Stimulated activated effector memory CD8-positive, alpha-beta T cell treated with anti-CD3 and anti-CD28 coated beads, Interleukin-12 subunit alpha, Interleukin-12 subunit beta, amount 100 ng/mL, for 72 hours (primary cell): ENCODE results near the gene DISC1.
"Not testable (repeated sequence)": the region's sequence is repeated elsewhere in the genome, so short reads cannot be mapped to it uniquely, and the experiment has no call there.

ENCODE experiments used
- ATAC-seq: fragments of 150-1000 bp; cut with Tn5 transposase; 2 replicates; pipeline ENCODE4 v1.10.0; 2021
- DNase-seq, 2 donors: peaks; one replicate each; pipeline ENCODE4 v3.0.0; 2021 to 2022; ENCODE audit warnings: low spot score in 2 of 2
- H3K27ac Mint-ChIP-seq: one replicate; pipeline ENCODE4 v1.8.0; 2022; ENCODE audit warnings: mild to moderate bottlenecking, mixed read lengths
- H3K36me3 Mint-ChIP-seq: one replicate; pipeline ENCODE4 v1.8.0; 2022; ENCODE audit warnings: mild to moderate bottlenecking, mixed read lengths
- H3K4me1 Mint-ChIP-seq: one replicate; pipeline ENCODE4 v1.8.0; 2022; ENCODE audit warnings: mixed read lengths
- H3K4me3 Mint-ChIP-seq: one replicate; pipeline ENCODE4 v1.8.0; 2022; ENCODE audit warnings: mild to moderate bottlenecking, mixed read lengths
- H3K9me3 Mint-ChIP-seq: one replicate; pipeline ENCODE4 v1.8.0; 2022; ENCODE audit warnings: mixed read lengths

Gene DISC1

GRCh38 chr1:231765825-231766224 is 139.2 kb downstream of the DISC1 start:
- H3K36me3 Mint-ChIP-seq, H3K4me3 Mint-ChIP-seq, DNase-seq, H3K9me3 Mint-ChIP-seq, H3K27ac Mint-ChIP-seq, H3K4me1 Mint-ChIP-seq, ATAC-seq: not testable (repeated sequence)

GRCh38 chr1:231767471-231767870 is 140.9 kb downstream of the DISC1 start:
- no peak for ATAC-seq
- Mint-ChIP-seq H3K4me3 (no peak overlapping the region), H3K36me3 (no peaks in the 10 kb centered on the region), H3K9me3 (no peaks in the 10 kb centered on the region), H3K4me1 (no peaks in the 10 kb centered on the region), H3K27ac (no peak overlapping the region)
- DNase-seq, result no peak

GRCh38 chr1:231768416-231768815 is 141.8 kb downstream of the DISC1 start:
- H3K9me3 Mint-ChIP-seq, result no peaks in the 10 kb centered on the region

GRCh38 chr1:231770506-231771175 is 144.1 kb downstream of the DISC1 start:
- H3K9me3 Mint-ChIP-seq, result no peaks in the 10 kb centered on the region
- no peaks in the 10 kb centered on the region for H3K36me3 Mint-ChIP-seq

More at GRCh38 chr1:231768416-231768815, 141.8 kb downstream of the DISC1 start:
- Mint-ChIP-seq H3K4me3 (no peak overlapping the region), H3K4me1 (no peaks in the 10 kb centered on the region), H3K27ac (no peak overlapping the region), H3K36me3 (no peaks in the 10 kb centered on the region)
- ATAC-seq (no peak), DNase-seq (no peak)

DNA sequence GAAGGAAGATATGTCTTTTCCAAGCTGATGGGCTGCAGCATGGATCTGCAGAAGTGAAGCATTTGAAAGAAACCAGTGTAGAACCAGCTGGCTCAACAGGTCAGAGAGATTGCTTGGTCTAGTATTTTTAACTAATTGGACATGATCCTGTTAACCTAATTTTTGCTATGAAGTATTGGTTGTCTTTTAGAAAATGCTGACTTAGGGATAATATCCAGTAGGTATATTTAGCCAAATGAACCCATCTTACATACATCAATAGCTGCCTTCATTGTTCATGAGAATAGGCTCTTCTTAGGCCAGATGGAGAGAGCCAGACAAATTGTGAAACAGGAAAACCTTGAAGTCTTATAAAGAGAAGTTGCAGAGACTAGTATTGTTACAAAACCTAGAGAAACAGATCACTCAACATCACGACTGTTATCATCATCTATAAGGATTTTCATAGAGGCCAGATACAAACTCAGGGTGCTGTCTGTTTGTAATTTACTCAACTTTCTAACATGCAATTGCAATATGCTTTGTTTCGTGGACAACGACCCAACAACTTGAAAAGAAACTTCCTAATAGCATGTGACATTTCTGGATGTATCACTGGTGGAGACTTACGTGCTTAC is 148.2 kb downstream of the DISC1 start:
- Mint-ChIP-seq H3K4me3 (no peak overlapping the region), H3K27ac (no peak overlapping the region)

More at GRCh38 chr1:231770506-231771175, 144.1 kb downstream of the DISC1 start:
- ATAC-seq, result no peak
- H3K4me3 Mint-ChIP-seq, result no peak overlapping the region
- no peak for DNase-seq
- no peak overlapping the region for H3K27ac Mint-ChIP-seq
- no peaks in the 10 kb centered on the region for H3K4me1 Mint-ChIP-seq

DNA sequence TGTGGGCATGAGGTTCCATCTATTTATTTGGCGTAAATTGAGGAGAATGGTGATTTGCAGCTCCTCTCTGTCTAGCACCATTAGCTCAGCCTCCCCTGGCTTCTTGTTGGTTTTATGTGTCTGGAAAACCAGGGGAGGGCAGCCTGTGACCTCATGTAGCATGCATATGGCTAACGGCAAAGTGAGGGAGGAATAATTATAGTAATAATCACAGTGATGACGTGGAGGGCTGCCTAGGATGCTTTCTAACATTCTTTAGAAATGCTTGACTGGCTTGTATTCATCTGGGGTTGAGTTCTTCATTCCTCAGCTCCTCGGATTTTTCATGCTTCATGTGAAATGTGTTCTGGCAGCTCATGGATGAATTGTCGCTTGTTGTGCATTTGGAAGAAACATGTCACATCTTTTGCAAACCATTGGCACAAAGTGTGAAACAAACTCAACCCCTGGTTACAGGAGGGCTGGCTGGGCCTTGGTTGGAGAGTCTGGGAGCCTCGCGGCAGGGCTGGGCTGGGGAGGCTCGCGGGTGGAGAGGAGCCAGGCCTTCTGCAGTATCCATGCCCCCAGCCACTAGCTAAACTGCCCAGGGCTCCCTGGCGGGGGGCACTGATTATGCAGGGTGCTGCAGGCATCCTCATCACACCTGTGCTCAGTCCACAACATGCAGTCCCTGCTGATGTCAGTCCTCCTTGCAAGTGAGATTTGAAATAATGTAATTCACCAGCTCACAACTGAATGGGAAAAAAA is 149.6 kb downstream of the DISC1 start:
- H3K4me3 Mint-ChIP-seq, result no peak overlapping the region
- H3K4me1 Mint-ChIP-seq, result no peaks in the 10 kb centered on the region
- no peaks in the 10 kb centered on the region for H3K36me3 Mint-ChIP-seq
- no peak overlapping the region for H3K27ac Mint-ChIP-seq
- ATAC-seq (no peak), DNase-seq (no peak)
- no peaks in the 10 kb centered on the region for H3K9me3 Mint-ChIP-seq

More for the DNA sequence above, 148.2 kb downstream of the DISC1 start:
- Mint-ChIP-seq H3K9me3 (no peaks in the 10 kb centered on the region), H3K36me3 (no peaks in the 10 kb centered on the region), H3K4me1 (no peaks in the 10 kb centered on the region)
- ATAC-seq (no peak), DNase-seq (no peak)

- H3K4me3 Mint-ChIP-seq, result no peak overlapping the region
- no peaks in the 10 kb centered on the region for H3K36me3 Mint-ChIP-seq
- H3K9me3 Mint-ChIP-seq, result no peaks in the 10 kb centered on the region
- DNase-seq, result no peak
- H3K4me1 Mint-ChIP-seq, result no peaks in the 10 kb centered on the region
- ATAC-seq, result no peak
- H3K27ac Mint-ChIP-seq, result no peak overlapping the region
Observed at GRCh38 chr1:231776757-231777062, 150.1 kb downstream of the DISC1 start.

- no peaks in the 10 kb centered on the region for H3K9me3 Mint-ChIP-seq
Observed at GRCh38 chr1:231778009-231778719, 151.6 kb downstream of the DISC1 start.

DNA sequence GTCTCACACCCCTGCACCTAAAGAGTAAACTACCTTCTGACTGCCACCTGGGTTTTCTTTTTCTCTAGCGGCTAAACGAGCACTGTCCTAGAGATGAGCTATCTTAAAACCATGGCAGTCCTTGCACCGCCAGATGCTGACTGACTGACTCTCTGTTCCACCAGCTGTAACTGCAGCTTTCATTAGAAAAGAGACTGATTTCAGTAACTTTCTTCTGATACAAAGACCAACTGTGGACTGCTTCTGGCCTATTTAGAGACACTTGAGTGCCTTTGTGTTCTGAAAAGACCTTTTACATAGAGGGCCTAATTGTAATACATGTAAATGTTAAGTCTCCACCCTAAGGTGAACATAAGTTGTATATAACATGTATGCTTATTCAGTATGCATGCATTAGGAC is 152.5 kb downstream of the DISC1 start:
- DNase-seq (no peak), ATAC-seq (no peak)
- H3K4me3 Mint-ChIP-seq, result no peak overlapping the region
- no peaks in the 10 kb centered on the region for H3K4me1 Mint-ChIP-seq
- no peaks in the 10 kb centered on the region for H3K36me3 Mint-ChIP-seq
- no peak overlapping the region for H3K27ac Mint-ChIP-seq
- H3K9me3 Mint-ChIP-seq, result no peaks in the 10 kb centered on the region

More at GRCh38 chr1:231778009-231778719, 151.6 kb downstream of the DISC1 start:
- ATAC-seq (no peak), DNase-seq (no peak)
- H3K27ac Mint-ChIP-seq, result no peak overlapping the region
- no peaks in the 10 kb centered on the region for H3K4me1 Mint-ChIP-seq
- H3K4me3 Mint-ChIP-seq, result no peak overlapping the region
- H3K36me3 Mint-ChIP-seq, result no peaks in the 10 kb centered on the region

DNA sequence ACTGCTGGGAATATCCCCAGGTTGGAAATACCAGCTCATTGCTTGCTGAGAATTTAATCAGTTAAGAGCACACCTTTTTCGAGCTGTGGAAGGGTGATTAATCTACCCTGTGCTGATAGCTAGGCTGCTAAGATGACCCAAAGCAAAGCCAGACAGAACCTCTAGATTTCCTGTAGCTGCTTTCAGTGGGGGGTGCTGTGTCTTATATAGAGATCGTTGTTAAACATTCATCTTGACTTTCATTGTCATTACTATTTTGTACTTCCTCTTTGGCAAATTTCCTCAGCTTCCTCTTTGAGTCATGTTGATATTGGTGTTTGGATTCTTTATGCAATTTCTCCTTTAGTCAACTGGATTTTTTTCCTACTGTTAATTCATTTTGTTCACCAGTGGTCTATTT is 155.3 kb downstream of the DISC1 start:
- H3K4me3 Mint-ChIP-seq, result no peak overlapping the region
- no peaks in the 10 kb centered on the region for H3K4me1 Mint-ChIP-seq

DNA sequence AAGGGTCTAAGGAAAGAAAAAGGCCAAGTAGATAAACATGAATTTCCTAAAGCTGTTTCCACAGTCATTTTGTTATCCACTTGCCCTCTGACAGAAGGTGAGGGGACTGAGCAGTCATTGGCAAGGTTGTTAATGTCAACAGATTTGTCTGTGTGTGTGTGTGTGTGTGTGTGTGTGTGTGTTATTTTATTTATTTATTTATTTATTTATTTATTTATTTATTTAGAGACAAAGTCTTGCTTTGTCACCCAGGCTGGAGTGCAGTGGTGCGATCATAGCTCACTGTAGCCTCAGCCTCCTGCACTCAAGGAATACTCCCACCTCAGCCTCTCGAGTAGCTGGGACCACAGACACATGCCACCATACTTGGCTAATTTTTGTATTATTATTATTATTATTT is 158.5 kb downstream of the DISC1 start:
- H3K27ac Mint-ChIP-seq, H3K4me1 Mint-ChIP-seq, H3K9me3 Mint-ChIP-seq, DNase-seq, ATAC-seq, H3K4me3 Mint-ChIP-seq, H3K36me3 Mint-ChIP-seq: not testable (repeated sequence)

More for the DNA sequence above, 155.3 kb downstream of the DISC1 start:
- Mint-ChIP-seq H3K36me3 (no peaks in the 10 kb centered on the region), H3K27ac (no peak overlapping the region), H3K9me3 (no peaks in the 10 kb centered on the region)
- ATAC-seq (no peak), DNase-seq (no peak)

- no peak overlapping the region for H3K27ac Mint-ChIP-seq
- H3K4me1 Mint-ChIP-seq, result no peaks in the 10 kb centered on the region
- no peaks in the 10 kb centered on the region for H3K36me3 Mint-ChIP-seq
- DNase-seq, result no peak
- ATAC-seq, result no peak
- no peak overlapping the region for H3K4me3 Mint-ChIP-seq
- H3K9me3 Mint-ChIP-seq, result no peaks in the 10 kb centered on the region
Observed at GRCh38 chr1:231786126-231786525, 159.5 kb downstream of the DISC1 start.

DNA sequence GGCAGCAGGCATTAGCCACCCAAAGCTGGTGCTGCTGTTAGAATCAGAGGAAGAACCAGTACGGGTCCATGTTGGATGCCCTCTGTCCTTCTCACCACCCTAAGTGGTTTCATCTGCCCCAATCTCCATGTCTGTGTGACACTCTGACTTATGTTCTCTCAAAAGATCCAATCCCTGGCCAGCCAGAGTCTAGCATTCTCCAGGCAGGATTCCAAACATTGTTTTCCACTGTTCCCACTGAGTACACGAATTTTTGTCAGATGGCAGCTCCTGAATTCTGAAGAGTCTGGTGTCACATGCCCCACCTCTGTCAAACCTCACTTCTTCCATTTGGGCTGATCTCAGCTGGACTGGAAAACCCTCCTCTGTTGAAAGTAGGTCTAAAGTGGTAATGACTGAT is 166.0 kb downstream of the DISC1 start:
- H3K4me1 Mint-ChIP-seq, result no peaks in the 10 kb centered on the region
- H3K9me3 Mint-ChIP-seq, result no peaks in the 10 kb centered on the region
- ATAC-seq (no peak), DNase-seq (no peak)
- no peak overlapping the region for H3K4me3 Mint-ChIP-seq
- H3K36me3 Mint-ChIP-seq, result no peaks in the 10 kb centered on the region
- H3K27ac Mint-ChIP-seq, result no peak overlapping the region

DNA sequence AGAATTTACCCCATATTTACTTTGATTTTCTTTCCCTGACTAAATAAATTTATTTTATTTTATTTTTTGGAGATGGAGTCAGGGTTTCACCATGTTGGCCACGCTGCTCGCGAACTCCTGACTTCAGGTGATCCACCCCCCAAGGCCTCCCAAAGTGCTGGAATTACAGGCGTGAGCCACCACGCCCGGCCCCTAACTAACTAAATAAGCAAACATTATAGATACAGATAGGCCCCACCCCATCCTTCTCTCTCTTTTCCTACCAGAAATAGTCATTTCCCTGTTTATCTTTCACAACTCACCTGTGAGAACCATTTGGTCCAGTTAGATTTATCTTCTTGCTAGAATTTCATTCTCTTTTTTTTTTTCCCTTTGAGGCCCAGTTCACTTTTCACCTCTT is 167.3 kb downstream of the DISC1 start:
- Mint-ChIP-seq H3K4me1 (no peaks in the 10 kb centered on the region), H3K4me3 (no peak overlapping the region), H3K9me3 (no peaks in the 10 kb centered on the region), H3K36me3 (no peaks in the 10 kb centered on the region), H3K27ac (no peak overlapping the region)
- ATAC-seq, result no peak
- DNase-seq, result no peak

DNA sequence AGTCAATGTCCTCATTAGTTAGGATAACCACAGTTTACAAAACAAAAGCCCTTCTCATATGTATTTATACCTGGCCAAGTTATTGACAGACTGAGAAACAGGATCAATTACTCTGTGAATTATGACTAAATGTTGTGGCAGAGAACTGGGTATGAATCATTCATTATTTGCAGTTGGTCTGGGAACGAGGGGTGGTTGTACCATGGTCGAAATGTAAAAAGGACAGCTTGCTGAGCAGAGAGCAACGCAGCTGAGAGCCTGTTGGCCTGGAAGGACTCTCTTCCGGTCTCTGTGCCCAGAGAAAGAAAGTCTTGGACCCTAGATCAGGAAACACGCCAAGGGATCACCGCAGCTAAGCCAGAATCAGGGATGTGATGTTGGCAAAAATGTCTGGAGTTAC is 169.6 kb downstream of the DISC1 start:
- H3K36me3 Mint-ChIP-seq, result no peaks in the 10 kb centered on the region
- H3K9me3 Mint-ChIP-seq, result peaks cover 4% of the 10 kb centered on the region
- no peak overlapping the region for H3K27ac Mint-ChIP-seq
- H3K4me3 Mint-ChIP-seq, result no peak overlapping the region
- peaks cover 7% of the 10 kb centered on the region for H3K4me1 Mint-ChIP-seq
- DNase-seq, result no peak
- no peak for ATAC-seq
